ENCODE results near the gene OR2L2.
"Not testable (repeated sequence)": the region's sequence is repeated elsewhere in the genome, so short reads cannot be mapped to it uniquely, and the experiment has no call there.

Gene OR2L2, protein sequence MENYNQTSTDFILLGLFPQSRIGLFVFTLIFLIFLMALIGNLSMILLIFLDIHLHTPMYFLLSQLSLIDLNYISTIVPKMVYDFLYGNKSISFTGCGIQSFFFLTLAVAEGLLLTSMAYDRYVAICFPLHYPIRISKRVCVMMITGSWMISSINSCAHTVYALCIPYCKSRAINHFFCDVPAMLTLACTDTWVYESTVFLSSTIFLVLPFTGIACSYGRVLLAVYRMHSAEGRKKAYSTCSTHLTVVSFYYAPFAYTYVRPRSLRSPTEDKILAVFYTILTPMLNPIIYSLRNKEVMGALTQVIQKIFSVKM

DNA sequence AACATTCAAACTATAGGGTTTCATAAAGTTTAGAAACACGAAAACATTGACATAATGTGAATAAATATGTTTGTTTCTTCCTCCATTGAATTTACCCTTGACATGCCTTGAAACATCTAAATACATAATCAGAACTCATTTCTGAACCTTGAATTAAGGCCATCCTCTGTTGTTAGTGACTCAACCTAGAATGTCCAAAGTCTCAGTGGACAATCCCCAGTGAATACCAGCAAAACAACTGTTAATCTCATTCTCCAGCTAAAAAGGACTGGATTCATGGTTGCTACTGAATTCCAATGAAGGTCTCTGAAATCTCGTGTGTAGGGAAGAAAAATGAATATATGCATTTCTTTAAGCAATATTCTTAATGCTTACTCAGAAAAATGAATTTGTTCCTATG, at the start of gene OR2L2:
TSS of gene OR2L2 (plus strand) at position 301 of the 400 bp plus-strand sequence. CDS start 8,198 bp downstream, outside the sequence.
- no peak for DNase-seq

DNA sequence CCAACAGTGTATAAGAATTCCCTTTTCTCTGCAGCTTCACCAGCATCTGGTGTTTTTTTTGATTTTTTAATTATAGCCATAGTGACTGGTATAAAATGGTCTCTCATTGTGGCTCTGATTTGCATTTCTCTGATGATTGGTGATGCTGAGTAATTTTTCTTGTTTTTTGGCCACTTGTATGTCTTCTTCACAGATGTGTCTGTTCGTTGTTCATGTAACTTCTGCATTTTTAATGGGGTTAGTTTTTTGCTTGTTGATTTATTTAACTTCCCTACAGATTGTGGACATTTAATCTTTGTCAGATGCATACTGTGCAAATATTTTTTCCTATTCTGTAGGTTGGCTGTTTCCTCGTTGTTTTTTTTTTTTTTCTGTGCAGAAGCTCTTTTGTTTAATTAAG, 36.9 kb upstream of the OR2L2 start:
- DNase-seq = no peak

DNA sequence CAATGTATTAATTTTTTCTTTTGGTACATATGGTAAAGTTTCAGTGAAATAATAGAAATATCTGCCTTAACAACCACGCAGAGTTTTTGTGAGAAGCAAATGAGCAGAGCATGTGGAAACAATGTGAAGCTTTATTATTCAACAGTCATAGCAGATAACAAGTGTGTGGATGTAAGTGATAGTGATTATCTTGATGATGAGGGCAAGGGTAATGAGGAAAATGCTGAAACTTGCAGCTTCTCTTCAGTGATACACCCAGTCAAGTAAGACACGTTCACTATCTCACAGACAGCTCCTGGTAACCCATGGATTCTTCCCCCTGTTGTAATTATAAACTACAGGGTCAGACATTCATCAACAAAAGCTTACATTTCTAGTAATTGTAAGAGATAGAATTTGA, 31.1 kb upstream of the OR2L2 start:
- DNase-seq = no peak

DNA sequence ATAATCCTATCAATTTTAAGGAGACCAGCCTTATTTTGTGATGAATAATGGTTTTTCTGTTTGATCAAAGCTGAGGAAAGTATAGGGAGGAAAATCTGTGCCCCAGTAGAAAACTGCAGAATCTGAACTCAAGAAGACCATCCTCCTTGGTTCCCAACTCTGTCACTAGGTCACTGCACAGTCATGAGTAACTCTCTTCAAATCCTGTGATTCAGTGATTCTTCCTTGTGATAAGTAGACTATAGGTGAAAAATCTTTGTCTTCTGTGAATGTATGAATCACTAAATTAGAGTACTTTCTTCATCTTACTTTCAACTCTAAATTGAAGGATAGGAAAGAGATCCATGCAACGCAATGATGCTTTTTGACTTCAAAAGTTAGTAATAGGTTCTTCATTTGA, 29.7 kb upstream of the OR2L2 start:
- DNase-seq = no peak

DNA sequence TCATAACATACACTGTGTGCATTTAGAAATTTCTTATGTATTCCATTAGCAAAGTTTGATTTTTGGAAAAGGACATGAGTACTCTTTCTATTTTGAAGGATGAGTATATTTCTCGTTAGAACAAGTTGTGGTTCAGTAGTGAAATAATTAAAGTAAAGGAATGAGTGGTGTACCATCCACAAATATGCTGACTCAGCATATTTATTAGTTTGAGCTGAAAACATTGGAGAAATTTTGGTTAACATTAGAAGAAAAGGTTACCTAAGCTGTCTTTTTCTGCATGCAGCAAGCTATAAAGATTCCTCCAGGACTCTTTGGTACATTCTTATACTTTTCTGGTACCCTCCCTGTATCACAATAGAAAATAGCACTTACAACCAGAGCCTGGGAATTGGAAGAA, 22.1 kb upstream of the OR2L2 start:
- DNase-seq = no peak

DNA sequence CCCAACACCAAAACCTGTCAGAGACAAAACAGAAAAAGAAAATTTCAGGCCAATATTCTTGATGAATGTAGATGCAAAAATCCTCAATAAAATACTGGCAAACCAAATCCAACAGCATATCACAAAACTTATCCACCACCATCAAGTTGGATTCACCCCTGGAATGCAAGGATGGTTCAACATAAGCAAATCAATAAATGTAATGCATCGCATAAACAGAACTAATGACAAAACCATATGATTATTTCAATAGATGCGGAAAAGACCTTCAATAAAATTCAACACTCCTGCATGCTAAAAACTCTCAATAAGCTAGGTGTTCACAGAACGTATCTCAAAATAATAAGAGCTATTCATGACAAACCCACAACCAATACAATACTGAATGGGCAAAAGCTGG, 20.2 kb upstream of the OR2L2 start:
- no peak for DNase-seq

DNA sequence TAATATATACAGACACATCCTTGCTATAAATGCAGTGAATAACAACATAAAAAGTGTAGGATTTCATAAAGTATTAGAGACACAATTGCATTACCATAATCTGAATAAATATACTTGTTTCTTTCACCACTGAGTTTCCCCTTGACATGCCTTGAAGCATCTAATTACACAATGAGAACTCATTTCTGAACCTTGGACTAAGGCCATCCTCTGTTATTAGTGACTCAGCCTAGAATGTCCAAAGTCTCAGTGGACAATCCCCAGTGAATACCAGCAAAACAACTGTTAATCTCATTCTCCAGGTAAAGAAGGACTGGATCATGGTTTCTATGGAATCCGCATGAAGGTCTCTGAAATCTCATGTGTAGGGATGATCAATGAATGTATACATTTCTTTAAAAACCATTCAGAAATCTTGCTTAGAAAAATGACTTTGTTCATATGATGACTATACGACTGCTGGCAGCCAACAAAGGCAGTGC, 16.6 kb upstream of the OR2L2 start, which contains the start of gene OR2L5:
TSS of gene OR2L5 (plus strand) at position 432 of the 482 bp plus-strand sequence. CDS start 8,288 bp downstream, outside the sequence.
- DNase-seq = no peak

DNA sequence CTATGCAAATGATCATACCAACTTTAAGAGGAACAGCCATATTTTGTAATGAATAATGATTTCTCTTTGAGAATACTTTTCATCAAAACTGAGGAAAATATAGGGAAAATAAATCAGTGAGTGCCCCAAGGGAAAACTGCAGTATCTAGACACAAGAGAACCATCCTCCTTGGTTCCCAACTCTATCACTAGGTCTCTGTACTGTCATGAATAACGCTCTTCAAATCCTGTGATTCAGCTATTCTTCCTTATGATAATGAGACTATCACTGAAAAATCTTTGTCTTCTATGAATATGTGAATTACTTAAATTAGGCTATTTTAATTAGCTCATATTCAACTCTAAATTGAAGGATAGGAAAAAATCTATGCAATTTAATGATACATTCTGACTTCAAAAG, 14.1 kb upstream of the OR2L2 start:
- DNase-seq = no peak

DNA sequence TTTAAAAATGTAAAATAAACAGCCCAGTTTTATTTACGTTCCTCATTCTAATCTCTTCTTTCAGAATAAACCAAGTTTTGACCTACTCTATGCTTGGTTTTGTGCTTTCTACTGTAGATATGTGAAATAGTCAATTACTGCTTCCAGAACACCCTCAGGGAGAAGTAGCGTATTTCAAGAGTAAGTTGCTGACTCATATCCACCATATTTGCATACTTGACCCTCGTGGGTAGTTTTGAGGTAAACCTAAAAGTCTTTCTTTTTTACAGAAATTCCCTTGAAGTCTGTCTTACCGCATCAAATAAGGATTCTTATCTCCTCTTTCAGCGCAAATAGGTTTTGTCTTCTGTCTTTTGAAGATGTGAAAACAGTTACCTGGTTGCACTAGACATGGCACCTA, 15.3 kb downstream of the OR2L2 start:
- no peak for DNase-seq

DNA sequence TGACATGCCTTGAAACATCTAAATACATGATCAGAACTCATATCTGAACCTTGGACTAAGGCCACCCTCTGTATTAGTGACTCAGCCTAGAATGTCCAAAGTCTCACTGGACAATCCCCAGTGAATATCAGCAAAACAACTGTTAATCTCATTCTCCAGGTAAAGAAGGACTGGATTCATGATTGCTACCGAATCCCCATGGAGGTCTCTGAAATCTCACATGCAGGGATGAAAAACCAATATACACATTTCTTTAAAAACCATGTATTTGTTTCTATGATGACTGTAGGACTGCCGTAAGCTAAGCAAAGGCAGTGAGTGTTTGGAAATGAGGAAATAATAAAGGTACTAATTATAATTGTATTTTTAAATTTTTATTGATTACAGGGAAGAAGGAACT, 16.7 kb downstream of the OR2L2 start, which contains the start of gene OR2L3:
TSS of gene OR2L3 (plus strand) at position 301 of the 400 bp plus-strand sequence. CDS start 13,846 bp downstream, outside the sequence.
- no peak for DNase-seq

DNA sequence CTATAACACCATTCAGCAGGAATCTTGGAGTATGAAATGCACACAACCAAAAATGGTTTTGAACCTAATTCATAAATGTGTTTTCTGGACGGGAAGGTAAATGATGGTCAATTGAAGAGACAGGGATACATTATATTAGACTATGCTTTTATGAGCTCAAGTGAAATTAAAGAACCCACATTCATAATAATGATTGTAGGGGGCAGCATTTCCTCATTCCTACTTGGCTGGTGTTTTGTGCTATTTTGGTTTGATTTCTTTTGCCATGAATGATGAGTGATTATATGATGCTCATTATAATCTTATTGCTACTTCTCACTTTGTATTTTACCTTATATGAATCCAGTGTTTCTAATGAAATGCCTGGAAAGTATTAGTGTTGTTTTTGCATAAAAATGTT, 17.1 kb downstream of the OR2L2 start:
- no peak for DNase-seq

DNA sequence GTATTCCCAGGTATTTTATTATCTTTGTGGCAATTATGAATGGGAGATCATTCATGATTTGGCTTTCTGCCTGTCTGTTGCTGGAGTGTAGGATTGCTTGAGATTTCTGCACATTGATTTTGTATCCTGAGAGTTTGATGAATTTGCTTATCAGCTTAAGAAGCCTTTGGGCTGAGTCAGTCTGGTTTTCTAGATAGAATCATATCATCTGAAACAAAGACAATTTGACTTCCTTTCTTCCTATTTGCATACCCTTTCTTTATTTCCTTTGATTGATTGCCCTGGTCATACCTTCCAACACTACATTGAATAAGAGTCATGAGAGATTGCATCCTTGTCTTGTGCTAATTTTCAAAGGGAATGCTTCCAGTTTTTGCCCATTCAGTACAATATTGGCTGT, 24.8 kb downstream of the OR2L2 start:
- DNase-seq = no peak

DNA sequence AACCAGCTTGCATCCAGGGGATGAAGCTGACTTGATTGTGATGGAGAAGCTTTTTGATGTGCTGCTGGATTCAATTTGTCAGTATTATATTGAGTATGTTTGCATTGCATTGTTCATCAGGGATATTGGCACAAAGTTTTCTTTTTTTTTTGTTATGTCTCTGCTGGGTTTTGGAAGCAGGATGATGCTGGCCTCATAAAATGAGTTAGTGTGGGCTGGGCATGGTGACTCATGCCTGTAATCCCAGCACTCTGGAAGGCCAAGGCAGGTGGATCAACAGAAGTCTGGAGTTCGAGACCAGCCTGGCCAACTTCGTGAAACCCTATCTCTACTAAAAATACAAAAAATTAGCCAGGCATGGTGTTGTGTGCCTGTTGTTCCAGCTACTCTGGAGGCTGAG, 25.4 kb downstream of the OR2L2 start:
- DNase-seq = no peak

DNA sequence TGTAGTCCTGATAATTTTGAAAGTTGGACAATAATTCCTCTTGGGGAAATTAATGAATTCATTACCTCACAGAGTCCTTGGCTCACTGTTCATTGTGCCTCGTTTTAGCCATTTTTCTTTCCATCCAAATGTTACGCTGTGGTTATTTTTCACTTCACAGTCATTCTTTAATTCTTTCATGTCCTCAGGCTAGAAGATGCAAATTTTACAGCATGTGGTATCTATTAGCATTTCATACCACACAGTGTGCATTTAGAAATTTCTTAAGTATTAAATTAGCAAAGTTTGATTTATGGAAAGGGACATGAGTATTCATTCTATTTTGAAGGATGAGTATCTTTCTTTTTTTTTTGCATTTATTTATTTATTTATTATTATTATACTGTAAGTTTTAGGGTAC, 35.2 kb downstream of the OR2L2 start:
- no peak for DNase-seq

DNA sequence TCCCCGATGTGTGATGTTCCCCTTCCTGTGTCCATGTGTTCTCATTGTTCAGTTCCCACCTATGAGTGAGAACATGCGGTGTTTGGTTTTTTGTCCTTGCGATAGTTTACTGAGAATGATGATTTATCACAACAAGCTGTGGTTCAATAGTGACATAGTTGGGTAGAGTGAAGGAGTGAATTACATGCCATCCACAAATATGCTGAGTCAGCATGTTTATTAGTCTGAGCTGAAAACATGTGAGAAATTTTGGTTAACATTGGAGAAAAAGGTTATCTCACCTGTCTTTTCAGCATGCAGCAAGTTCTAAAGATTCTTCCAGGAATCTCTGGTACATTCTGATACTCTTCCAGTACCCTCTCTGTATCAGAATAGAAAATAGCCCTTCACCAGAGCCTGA, 35.7 kb downstream of the OR2L2 start:
- no peak for DNase-seq

DNA sequence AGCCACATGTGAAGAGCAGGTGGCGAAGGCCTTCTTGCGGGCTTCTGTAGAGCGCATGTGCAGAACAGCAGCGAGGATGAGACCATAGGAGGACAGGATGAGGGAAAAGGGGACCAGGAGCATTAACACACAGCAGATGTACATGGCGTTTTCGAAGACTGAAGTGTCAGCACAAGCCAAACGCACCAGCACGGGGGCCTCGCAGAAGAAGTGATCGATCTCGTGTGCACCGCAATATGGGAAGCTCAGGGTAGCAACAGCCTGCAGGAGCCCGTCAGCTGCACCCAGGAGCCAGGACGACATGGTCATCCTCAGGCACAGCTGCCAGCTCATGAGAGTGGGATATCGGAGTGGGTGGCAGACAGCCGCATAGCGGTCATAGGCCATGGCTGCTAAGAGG, 54.0 kb downstream of the OR2L2 start:
- not testable (repeated sequence) for DNase-seq

All from stimulated activated CD4-positive, alpha-beta T cell treated with anti-CD3 and anti-CD28 coated beads, Interleukin-2, amount 100 ng/mL, for 24 hours (primary cell).